ENCODE measurements around the gene LHFPL2. TPM values are rescaled to one million over a fixed set of nuclear protein-coding genes. Genes with fewer than 3 reads are reported as not detected.
A peak's percentile ranks its signal among the peaks of the same experiment; 100 is the strongest.

The LHFPL2 gene
- total and polyA plus RNA-seq, 9 of the 15 experiments (the other 6 are each of a cell fraction or from before 2014, with no cell fraction given) = 1.0 to 6.6 (median 4.6) TPM

DNA sequence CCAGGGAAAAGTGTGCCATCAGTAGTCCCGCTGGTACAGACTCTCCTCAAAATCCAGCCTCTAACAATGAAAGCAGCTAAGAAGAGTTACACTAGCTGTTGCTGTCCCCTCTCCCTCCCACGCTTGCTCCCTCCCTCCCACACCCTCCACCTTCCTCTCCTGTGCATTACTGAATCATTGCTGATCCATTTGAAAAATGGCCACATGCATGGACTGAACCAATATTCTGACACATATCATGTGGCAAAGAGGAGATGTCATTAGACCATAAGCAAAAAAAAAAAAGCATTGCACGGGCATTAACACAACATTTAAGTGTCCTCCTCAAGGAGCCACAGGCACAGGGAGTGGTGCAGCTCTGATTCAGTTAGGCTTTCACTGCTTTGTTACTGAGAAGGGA is 37.9 kb downstream of the LHFPL2 start:
- ATAC-seq = peak; percentile 60
- no peak for TF ChIP-seq SMAD1 (IDR thresholded peaks at IDR 0.05; ENCODE audit: low read depth, low read length, partially characterized antibody)
- TF ChIP-seq VEZF1 (CRISPR knock-in tag; IDR thresholded peaks at IDR 0.05) = peak; percentile 25; the same call in 1 of the 2 replicates
- TF ChIP-seq SNRNP70 (optimal IDR thresholded peaks at IDR 0.05; ENCODE audit: low read depth, low read length) = no peak
- TF ChIP-seq EGR1 (conservative IDR thresholded peaks at IDR 0.05) = peak; percentile 68
- TF ChIP-seq ZNF140 (CRISPR knock-in tag; IDR thresholded peaks at IDR 0.05) = no peak
- no peak overlapping the region for H3K4me2 ChIP-seq (ENCODE audit: insufficient read depth, low read length)
- ChIA-PET POLR2A (interaction anchor here (0.7 to 2.1 kb wide), 2 partner anchors 14 to 53 kb away, joined by 3 to 5 read pairs; no protein-coding TSS in a partner anchor), CTCF (ENCODE audit: low intra/inter-chr PET ratio) (no interaction called here)
- WGBS (ENCODE audit: insufficient coverage, low coverage, missing lambda C conversion rate) = 26% methylated on average over 3 of the region's 3 CpGs
- no peaks in the 10 kb centered on the region for H4K20me1 ChIP-seq (replicated peaks; ENCODE audit: control insufficient read depth, insufficient read depth, low read length)
- H2AFZ ChIP-seq (ENCODE audit: low read depth, low read length) = no peak overlapping the region
- in situ Hi-C loops (cut with MboI) (loop anchor here (5.0 kb wide), 1 partner anchor 63 kb away; no protein-coding TSS in a partner anchor), intact Hi-C loops (cut with micrococcal nuclease) (no loop called here)
- H3K4me3 ChIP-seq = no peak overlapping the region
- H3K4me1 ChIP-seq (replicated peaks in 1 of 2; ENCODE audit: control insufficient read depth in 2 of 2, insufficient read depth in 2 of 2, low read length in 2 of 2) = peaks cover 3 to 11% of the 10 kb centered on the region in 2 experiments; a peak in 4 of 5 replicates
- DNase-seq (ENCODE audit: extremely low read depth in 1 of 4, low spot score in 3 of 4) = no peak
- no peak overlapping the region for H3K27ac ChIP-seq (ENCODE audit: extremely low read depth, low read depth, low read length)
- H3K79me2 ChIP-seq (ENCODE audit: control insufficient read depth, insufficient read depth, low read length) = no peaks in the 10 kb centered on the region
- H3K9me1 ChIP-seq (ENCODE audit: control insufficient read depth, insufficient read depth, low read length) = no peaks in the 10 kb centered on the region
- H3K36me3 ChIP-seq (ENCODE audit: control insufficient read depth, insufficient read depth, low read length) = no peaks in the 10 kb centered on the region
- H3K9me3 ChIP-seq (replicated peaks; ENCODE audit: control insufficient read depth, insufficient read depth, low read depth, low read length) = no peaks in the 10 kb centered on the region
- no peak for FAIRE-seq
- H3K27me3 ChIP-seq (ENCODE audit: control insufficient read depth in 2 of 2, insufficient read depth in 2 of 2, low read length in 2 of 2) = no peaks in the 10 kb centered on the region
- H3K9ac ChIP-seq (ENCODE audit: insufficient read depth in 1 of 2, low read depth in 2 of 2, low read length in 2 of 2) = peak overlapping the region in 1 of 2 experiments; percentile 18; a peak in 1 of 4 replicates
- no TSS peak for BruUV-seq (replicated peaks)

Measured in K562 (cell line).